GM06990 (cell line): ENCODE results near the gene GRID2.

Source experiments
- DNase-seq: peaks from one replicate; pipeline ENCODE4 v3.0.0-alpha.2; 2011; ENCODE audit not compliant: insufficient read length; ENCODE audit errors: extremely low read depth
- H3K27me3 ChIP-seq: replicated peaks from 2 replicates; pipeline ENCODE4 v1.6.0; 2011; ENCODE audit warnings: low read length; ENCODE audit not compliant: control insufficient read depth, insufficient read depth
- H3K36me3 ChIP-seq: 2 replicates; pipeline ENCODE4 v1.5.1; 2011; ENCODE audit warnings: low read length; ENCODE audit not compliant: control insufficient read depth, insufficient read depth
- H3K4me3 ChIP-seq: replicated peaks from 2 replicates; pipeline ENCODE4 v1.5.1; 2011; ENCODE audit warnings: low read depth, mild to moderate bottlenecking, control low read depth, low read length
- CTCF ChIP-seq: IDR thresholded peaks from 2 replicates; pipeline ENCODE4 v1.5.1; 2011; ENCODE audit warnings: low read length, control low read depth, mild to moderate bottlenecking, inconsistent platforms; ENCODE audit not compliant: insufficient read depth, poor library complexity, severe bottlenecking

GRID2 gene

DNA sequence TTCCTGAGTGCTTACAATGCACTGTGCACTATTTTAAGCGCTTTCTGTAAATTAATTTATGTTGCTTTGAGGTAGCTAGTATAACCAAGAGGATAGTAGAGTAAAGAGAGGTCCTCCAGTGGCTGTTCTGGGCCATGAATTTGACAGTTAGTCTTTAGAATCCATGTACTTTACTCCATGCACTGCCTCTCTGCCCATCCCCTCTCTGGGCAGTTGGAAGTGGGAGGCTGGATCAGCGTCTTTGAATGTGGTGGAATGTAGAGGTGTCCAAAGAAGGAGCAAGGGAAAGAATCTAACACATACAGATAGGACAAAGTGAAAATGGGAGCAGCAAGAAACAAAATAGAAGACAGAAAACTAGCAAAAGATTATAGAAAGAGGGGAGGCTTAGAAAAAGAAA lies 712.6 kb downstream of the GRID2 start:
- DNase-seq, result no peak
- TF ChIP-seq CTCF, result no peak
- H3K27me3 ChIP-seq, result no peaks in the 10 kb centered on the region
- H3K36me3 ChIP-seq, result no peaks in the 10 kb centered on the region
- no peak overlapping the region for H3K4me3 ChIP-seq

- Histone ChIP-seq H3K4me3 (no peak overlapping the region), H3K36me3 (no peaks in the 10 kb centered on the region), H3K27me3 (no peaks in the 10 kb centered on the region)
- TF ChIP-seq CTCF, result no peak
- no peak for DNase-seq
Measured at GRCh38 chr4:93018243-93018642, 714.5 kb downstream of the GRID2 start.

- Histone ChIP-seq H3K4me3 (no peak overlapping the region), H3K36me3 (no peaks in the 10 kb centered on the region), H3K27me3 (no peaks in the 10 kb centered on the region)
- no peak for DNase-seq
- TF ChIP-seq CTCF, result no peak
Measured at GRCh38 chr4:93018806-93019205, 715.0 kb downstream of the GRID2 start.

DNA sequence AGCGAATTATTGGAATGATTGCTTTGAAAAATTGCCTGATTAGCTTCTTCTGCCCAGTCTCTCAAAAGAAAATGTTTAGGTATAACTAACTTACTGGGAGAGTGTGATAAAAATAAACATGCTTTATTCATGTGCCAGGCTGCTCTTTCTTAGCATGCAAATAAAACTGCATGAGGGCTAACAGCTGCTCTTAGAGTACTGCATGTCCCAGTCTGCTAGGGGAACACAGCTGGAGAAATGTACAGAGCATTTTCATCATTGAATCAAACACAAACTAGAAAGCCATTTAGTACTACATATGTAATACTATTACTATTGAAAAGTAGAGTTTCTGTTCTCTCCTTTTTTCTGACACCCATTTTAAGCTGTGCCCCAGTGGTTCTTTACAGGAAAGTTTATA lies 726.0 kb downstream of the GRID2 start:
- H3K27me3 ChIP-seq, result no peaks in the 10 kb centered on the region
- TF ChIP-seq CTCF, result no peak
- H3K4me3 ChIP-seq, result no peak overlapping the region
- no peaks in the 10 kb centered on the region for H3K36me3 ChIP-seq
- no peak for DNase-seq

- no peak for TF ChIP-seq CTCF
- H3K36me3 ChIP-seq, result no peaks in the 10 kb centered on the region
- H3K4me3 ChIP-seq, result no peak overlapping the region
- DNase-seq, result no peak
- no peaks in the 10 kb centered on the region for H3K27me3 ChIP-seq
Measured at GRCh38 chr4:93030670-93031069, 726.9 kb downstream of the GRID2 start.

DNA sequence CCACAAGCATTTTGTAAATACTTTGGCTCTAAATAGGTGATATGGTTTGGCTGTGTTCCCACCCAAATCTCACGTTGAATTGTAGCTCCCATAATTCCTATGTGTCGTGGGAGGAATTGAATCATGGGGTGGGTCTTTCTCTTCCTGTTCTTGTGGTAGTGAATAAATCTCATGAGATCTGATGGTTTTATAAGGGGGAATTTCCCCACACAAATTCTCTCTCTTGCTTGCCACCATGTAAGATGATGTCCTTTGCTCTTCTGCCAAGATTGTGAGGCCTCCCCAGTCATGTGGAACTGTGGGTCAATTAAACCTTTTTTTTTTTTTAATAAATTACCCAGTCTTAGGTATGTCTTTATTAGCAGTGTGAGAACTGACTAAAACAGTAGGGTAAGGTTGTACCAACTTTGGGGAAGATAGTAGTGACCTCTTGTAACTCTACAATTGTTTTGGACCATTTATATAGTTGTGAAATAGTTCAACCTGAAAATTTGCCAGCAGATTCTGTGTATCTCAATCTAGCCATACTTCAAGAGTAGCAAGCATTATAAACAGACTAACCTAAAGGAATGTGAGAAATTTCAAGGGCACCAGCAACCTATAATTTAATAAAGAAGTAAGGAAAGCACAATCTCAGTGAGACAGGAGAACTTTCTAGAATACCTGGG lies 727.8 kb downstream of the GRID2 start:
- Histone ChIP-seq H3K27me3 (no peaks in the 10 kb centered on the region), H3K36me3 (no peaks in the 10 kb centered on the region), H3K4me3 (no peak overlapping the region)
- TF ChIP-seq CTCF, result no peak
- DNase-seq, result no peak
